ENCODE data around the gene FAM216B.

FAM216B gene

GRCh38 chr13:42803563-42804204 lies 22.3 kb downstream of the FAM216B start:
- H3K9ac ChIP-seq (ENCODE audit: low read length): no peak overlapping the region
- no peaks in the 10 kb centered on the region for H3F3A ChIP-seq (ENCODE audit: insufficient read depth, low read length)
- H3K27me3 ChIP-seq (ENCODE audit: insufficient read depth, low read length): no peaks in the 10 kb centered on the region
- H3K4me2 ChIP-seq (ENCODE audit: low read length): no peak overlapping the region
- no peak overlapping the region for H3K4me3 ChIP-seq (ENCODE audit: low read depth, low read length, poor library complexity, severe bottlenecking)
- H3K79me2 ChIP-seq (ENCODE audit: insufficient read depth, low read length): no peaks in the 10 kb centered on the region
- no peaks in the 10 kb centered on the region for H3K4me1 ChIP-seq (ENCODE audit: insufficient read depth, low read length, severe bottlenecking)
- H3K9me3 ChIP-seq (ENCODE audit: low read length): no peaks in the 10 kb centered on the region
- H3K36me3 ChIP-seq (ENCODE audit: insufficient read depth, low read length): no peaks in the 10 kb centered on the region
- H2AFZ ChIP-seq (ENCODE audit: low read length): no peak overlapping the region
- TF ChIP-seq EZH2 (IDR thresholded peaks at IDR 0.05; ENCODE audit: borderline replicate concordance, low read length): no peak
- TF ChIP-seq CTCF (IDR thresholded peaks at IDR 0.05; ENCODE audit: low read length): no peak
- no peaks in the 10 kb centered on the region for H3K9me2 ChIP-seq (ENCODE audit: low read depth, low read length)
- no peaks in the 10 kb centered on the region for H4K20me1 ChIP-seq (ENCODE audit: insufficient read depth, low read length)
- no peak overlapping the region for H3K27ac ChIP-seq (ENCODE audit: low read depth, low read length, poor library complexity, severe bottlenecking)

GRCh38 chr13:42804244-42804874 lies 23.0 kb downstream of the FAM216B start:
- no peak overlapping the region for H3K9ac ChIP-seq (ENCODE audit: low read length)
- H3K27me3 ChIP-seq (ENCODE audit: insufficient read depth, low read length): no peaks in the 10 kb centered on the region
- H3K79me2 ChIP-seq (ENCODE audit: insufficient read depth, low read length): no peaks in the 10 kb centered on the region
- H3K27ac ChIP-seq (ENCODE audit: low read depth, low read length, poor library complexity, severe bottlenecking): no peak overlapping the region
- H3K9me2 ChIP-seq (ENCODE audit: low read depth, low read length): no peaks in the 10 kb centered on the region
- no peaks in the 10 kb centered on the region for H3K4me1 ChIP-seq (ENCODE audit: insufficient read depth, low read length, severe bottlenecking)
- H3K4me3 ChIP-seq (ENCODE audit: low read depth, low read length, poor library complexity, severe bottlenecking): no peak overlapping the region
- H3F3A ChIP-seq (ENCODE audit: insufficient read depth, low read length): no peaks in the 10 kb centered on the region
- H3K36me3 ChIP-seq (ENCODE audit: insufficient read depth, low read length): no peaks in the 10 kb centered on the region
- TF ChIP-seq EZH2 (IDR thresholded peaks at IDR 0.05; ENCODE audit: borderline replicate concordance, low read length) (no peak), CTCF (IDR thresholded peaks at IDR 0.05; ENCODE audit: low read length) (no peak)
- no peaks in the 10 kb centered on the region for H4K20me1 ChIP-seq (ENCODE audit: insufficient read depth, low read length)
- no peak overlapping the region for H2AFZ ChIP-seq (ENCODE audit: low read length)
- H3K4me2 ChIP-seq (ENCODE audit: low read length): no peak overlapping the region
- H3K9me3 ChIP-seq (ENCODE audit: low read length): no peaks in the 10 kb centered on the region

- Histone ChIP-seq H3K4me3 (ENCODE audit: low read depth, low read length, poor library complexity, severe bottlenecking) (no peak overlapping the region), H3K79me2 (ENCODE audit: insufficient read depth, low read length) (no peaks in the 10 kb centered on the region), H3K36me3 (ENCODE audit: insufficient read depth, low read length) (no peaks in the 10 kb centered on the region), H3K27ac (ENCODE audit: low read depth, low read length, poor library complexity, severe bottlenecking) (no peak overlapping the region), H3K9me3 (ENCODE audit: low read length) (no peaks in the 10 kb centered on the region), H3K4me1 (ENCODE audit: insufficient read depth, low read length, severe bottlenecking) (no peaks in the 10 kb centered on the region), H3K9me2 (ENCODE audit: low read depth, low read length) (no peaks in the 10 kb centered on the region), H3K9ac (ENCODE audit: low read length) (no peak overlapping the region), H2AFZ (ENCODE audit: low read length) (no peak overlapping the region), H4K20me1 (ENCODE audit: insufficient read depth, low read length) (no peaks in the 10 kb centered on the region), H3K27me3 (ENCODE audit: insufficient read depth, low read length) (no peaks in the 10 kb centered on the region), H3K4me2 (ENCODE audit: low read length) (no peak overlapping the region), H3F3A (ENCODE audit: insufficient read depth, low read length) (no peaks in the 10 kb centered on the region)
- TF ChIP-seq EZH2 (IDR thresholded peaks at IDR 0.05; ENCODE audit: borderline replicate concordance, low read length) (no peak), CTCF (IDR thresholded peaks at IDR 0.05; ENCODE audit: low read length) (no peak)
These were observed 25.9 kb downstream of the FAM216B start for GRCh38 chr13:42807241-42807640.

All from OCI-LY1 (cell line).